HEK293 (cell line): ENCODE data around the gene ZNRF2.
A peak's percentile ranks its signal among the peaks of the same experiment; 100 is the strongest.

ENCODE experiments used
- GLIS2 ChIP-seq: fragments of 450-650 bp; formaldehyde crosslinking; IDR thresholded peaks from 2 replicates; pipeline ENCODE4 v1.5.1; 2016; ENCODE audit warnings: missing biosample characterization, missing genetic modification characterization
- REST ChIP-seq: fragments of 450-650 bp; formaldehyde crosslinking; IDR thresholded peaks from 2 replicates; pipeline ENCODE4 v1.5.1; 2016; ENCODE audit warnings: missing biosample characterization, missing genetic modification characterization
- ZBTB1 ChIP-seq: fragments of 450-650 bp; formaldehyde crosslinking; IDR thresholded peaks from 2 replicates; pipeline ENCODE4 v1.5.1; 2016; ENCODE audit warnings: missing biosample characterization, missing genetic modification characterization
- ZBTB10 ChIP-seq: fragments of 450-650 bp; formaldehyde crosslinking; IDR thresholded peaks from 2 replicates; pipeline ENCODE4 v1.5.1; 2016; ENCODE audit warnings: missing biosample characterization, missing genetic modification characterization
- ZBTB17 ChIP-seq: fragments of 450-650 bp; formaldehyde crosslinking; IDR thresholded peaks from 2 replicates; pipeline ENCODE4 v1.5.1; 2016; ENCODE audit warnings: missing biosample characterization, missing genetic modification characterization
- ZBTB26 ChIP-seq: fragments of 450-650 bp; formaldehyde crosslinking; optimal IDR thresholded peaks from 2 replicates; pipeline ENCODE3; 2016; ENCODE audit warnings: missing biosample characterization, mild to moderate bottlenecking, missing genetic modification characterization
- ZBTB7A ChIP-seq: fragments of 450-650 bp; formaldehyde crosslinking; IDR thresholded peaks from 2 replicates; pipeline ENCODE4 v1.5.1; 2016; ENCODE audit warnings: low read depth, missing biosample characterization, missing genetic modification characterization
- ZFP37 ChIP-seq: fragments of 450-650 bp; formaldehyde crosslinking; IDR thresholded peaks from 2 replicates; pipeline ENCODE4 v1.5.1; 2016; ENCODE audit warnings: missing biosample characterization, missing genetic modification characterization
- ZNF133 ChIP-seq: fragments of 450-650 bp; formaldehyde crosslinking; IDR thresholded peaks from 2 replicates; pipeline ENCODE4 v1.5.1; 2016; ENCODE audit warnings: missing biosample characterization, missing genetic modification characterization
- ZNF138 ChIP-seq: fragments of 450-650 bp; formaldehyde crosslinking; IDR thresholded peaks from 2 replicates; pipeline ENCODE4 v1.5.1; 2016; ENCODE audit warnings: missing biosample characterization, missing genetic modification characterization, borderline replicate concordance
- ZNF416 ChIP-seq: fragments of 450-650 bp; formaldehyde crosslinking; IDR thresholded peaks from 2 replicates; pipeline ENCODE4 v1.5.1; 2016; ENCODE audit warnings: missing biosample characterization, missing genetic modification characterization
- ZNF548 ChIP-seq: fragments of 450-650 bp; formaldehyde crosslinking; IDR thresholded peaks from 2 replicates; pipeline ENCODE4 v1.5.1; 2016; ENCODE audit warnings: missing biosample characterization, missing genetic modification characterization
- ZNF561 ChIP-seq: fragments of 450-650 bp; IDR thresholded peaks from 2 replicates; pipeline ENCODE4 v1.5.1; 2018; ENCODE audit warnings: missing biosample characterization, missing genetic modification characterization, borderline replicate concordance
- TF ChIP-seq, protein P1 (sequence below): fragments of 450-650 bp; formaldehyde crosslinking; IDR thresholded peaks from 2 replicates; pipeline ENCODE4 v1.5.1; 2016; ENCODE audit warnings: missing biosample characterization, missing genetic modification characterization

GRCh38 chr7:30321089-30321881 lies 36.9 kb downstream of the ZNRF2 start:
- TF ChIP-seq ZNF138 (tag by site-specific recombination) (no peak), GLIS2 (tag by site-specific recombination) (no peak), ZBTB26 (tag by site-specific recombination) (no peak), ZNF416 (tag by site-specific recombination) (no peak), ZNF561 (tag by site-specific recombination) (no peak), ZBTB1 (no peak), ZNF133 (tag by site-specific recombination) (no peak), ZBTB7A (no peak), ZBTB17 (tag by site-specific recombination) (peak; percentile 41; the same call in 1 of the 2 replicates), REST (tag by site-specific recombination) (no peak), ZFP37 (tag by site-specific recombination) (no peak), ZNF548 (no peak), ZBTB10 (tag by site-specific recombination) (no peak)
- TF ChIP-seq, protein P1, sequence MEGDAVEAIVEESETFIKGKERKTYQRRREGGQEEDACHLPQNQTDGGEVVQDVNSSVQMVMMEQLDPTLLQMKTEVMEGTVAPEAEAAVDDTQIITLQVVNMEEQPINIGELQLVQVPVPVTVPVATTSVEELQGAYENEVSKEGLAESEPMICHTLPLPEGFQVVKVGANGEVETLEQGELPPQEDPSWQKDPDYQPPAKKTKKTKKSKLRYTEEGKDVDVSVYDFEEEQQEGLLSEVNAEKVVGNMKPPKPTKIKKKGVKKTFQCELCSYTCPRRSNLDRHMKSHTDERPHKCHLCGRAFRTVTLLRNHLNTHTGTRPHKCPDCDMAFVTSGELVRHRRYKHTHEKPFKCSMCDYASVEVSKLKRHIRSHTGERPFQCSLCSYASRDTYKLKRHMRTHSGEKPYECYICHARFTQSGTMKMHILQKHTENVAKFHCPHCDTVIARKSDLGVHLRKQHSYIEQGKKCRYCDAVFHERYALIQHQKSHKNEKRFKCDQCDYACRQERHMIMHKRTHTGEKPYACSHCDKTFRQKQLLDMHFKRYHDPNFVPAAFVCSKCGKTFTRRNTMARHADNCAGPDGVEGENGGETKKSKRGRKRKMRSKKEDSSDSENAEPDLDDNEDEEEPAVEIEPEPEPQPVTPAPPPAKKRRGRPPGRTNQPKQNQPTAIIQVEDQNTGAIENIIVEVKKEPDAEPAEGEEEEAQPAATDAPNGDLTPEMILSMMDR (tag by site-specific recombination): no peak
